A549 (cell line): ENCODE results near the gene TMEM191B. TPM values are rescaled to one million over a fixed set of nuclear protein-coding genes. Genes with fewer than 3 reads are reported as not detected.
"Not testable (repeated sequence)": the region's sequence is repeated elsewhere in the genome, so short reads cannot be mapped to it uniquely, and the experiment has no call there.

ENCODE experiments used
- ATAC-seq, 2 experiments: fragments of 200-7000 bp in 1 of 2; fragments of >200 bp in 1 of 2; cut with Nextera tagmentation in 1 of 2; cut with Tn5 transposase in 1 of 2; 3 replicates each; pipeline versions ENCODE4 v1.8.0 to v1.9.1; 2018 to 2020; ENCODE audit warnings: mild to moderate bottlenecking in 1 of 2, moderate library complexity in 1 of 2
- CTCF ChIA-PET: fragments of 300-600 bp; sonication (Branson Sonifier 250); formaldehyde crosslinking; extraction: SDS; loops from one replicate; lab custom pipeline; 2021; ENCODE audit warnings: antibody characterized with exemption, inconsistent platforms; lab: Yijun Ruan, JAX
- POLR2A ChIA-PET: fragments of 350-600 bp; formaldehyde crosslinking; extraction: SDS; loops from one replicate; lab custom pipeline; 2021; ENCODE audit warnings: antibody characterized with exemption, inconsistent platforms; lab: Yijun Ruan, JAX
- DNase-seq, 2 experiments: peaks; one replicate each; pipeline versions ENCODE4 v3.0.0 to v3.0.0-alpha.2; 2011 to 2016; ENCODE audit warnings: low read depth in 1 of 2, low spot score in 1 of 2
- FAIRE-seq: peaks from 2 replicates; lab custom pipeline; 2011; peaks lifted over from hg19 to GRCh38; lab: Jason Lieb, UNC
- H3K27ac ChIP-seq, 2 experiments: fragments of >200 bp; sonication (Bioruptor Twin); formaldehyde crosslinking; 3 replicates each; pipeline ENCODE4 v1.5.1; 2016 to 2017
- H3K4me1 ChIP-seq: fragments of >200 bp; sonication (Bioruptor Twin); formaldehyde crosslinking; 3 replicates; pipeline ENCODE4 v1.6.1; 2016
- H3K4me2 ChIP-seq: fragments of >200 bp; sonication (Bioruptor Twin); formaldehyde crosslinking; 3 replicates; pipeline ENCODE4 v1.6.1; 2016
- H3K4me3 ChIP-seq: fragments of >200 bp; sonication (Bioruptor Twin); formaldehyde crosslinking; 3 replicates; pipeline ENCODE4 v1.5.1; 2016
- H3K9me3 ChIP-seq: fragments of >200 bp; sonication (Bioruptor Twin); formaldehyde crosslinking; 3 replicates; pipeline ENCODE4 v1.6.1; 2016
- WGBS: methylation state at CpG from one replicate; pipeline ENCODE4 v1.1.6; 2017; ENCODE audit errors: missing lambda C conversion rate; 5-methylcytosine and 5-hydroxymethylcytosine counted together
- polyA plus RNA-seq, 4 experiments: library from polyadenylated mRNA; depleted of rRNA in 3 of 4; stranded (reverse); fragments of >200 nt; fragmentation: RNase III in 1 of 4; extraction: RNeasy Plus Mini Kit Qiagen cat#74134 plus additional on column Dnase treatment in 1 of 4; gene quantifications; 2 replicates in 3 of 4; 3 replicates in 1 of 4; pipeline ENCODE4 v1.2.3, GENCODE V29; 2011 to 2017

TMEM191B gene
- polyA plus RNA-seq, 2 of the 4 experiments (the other 2 are of a cell fraction): 0.34 to 0.67 TPM

- ATAC-seq, FAIRE-seq, H3K4me3 ChIP-seq, H3K4me2 ChIP-seq, H3K4me1 ChIP-seq, H3K9me3 ChIP-seq, POLR2A ChIA-PET, CTCF ChIA-PET, DNase-seq, H3K27ac ChIP-seq: not testable (repeated sequence)
- WGBS: no CpG with 5 or more reads among the region's 11 CpGs
These were observed 6.0 kb downstream of the TMEM191B start for GRCh38 chr22:18533633-18534032.

- H3K27ac ChIP-seq, DNase-seq, CTCF ChIA-PET, H3K4me3 ChIP-seq, H3K4me1 ChIP-seq, FAIRE-seq, POLR2A ChIA-PET, H3K4me2 ChIP-seq, H3K9me3 ChIP-seq: not testable (repeated sequence)
- WGBS: no CpG with 5 or more reads among the region's 12 CpGs
- peak in 1 of 2 experiments; percentile 51; a peak in 3 of 6 replicates for ATAC-seq
These were observed 6.7 kb downstream of the TMEM191B start for GRCh38 chr22:18534315-18534714.

GRCh38 chr22:18539994-18540393 lies 12.4 kb downstream of the TMEM191B start:
- H3K4me3 ChIP-seq, POLR2A ChIA-PET, CTCF ChIA-PET, H3K4me1 ChIP-seq, FAIRE-seq, H3K9me3 ChIP-seq, H3K27ac ChIP-seq, DNase-seq, ATAC-seq, H3K4me2 ChIP-seq: not testable (repeated sequence)
- WGBS: no CpG with 5 or more reads among the region's 6 CpGs

GRCh38 chr22:18543400-18543799 lies 15.8 kb downstream of the TMEM191B start:
- H3K4me1 ChIP-seq, H3K4me2 ChIP-seq, H3K9me3 ChIP-seq, H3K4me3 ChIP-seq, CTCF ChIA-PET, H3K27ac ChIP-seq, FAIRE-seq, ATAC-seq, DNase-seq, POLR2A ChIA-PET: not testable (repeated sequence)
- WGBS: 100% methylated on average over 3 of the region's 11 CpGs

GRCh38 chr22:18544615-18545014 lies 17.0 kb downstream of the TMEM191B start:
- CTCF ChIA-PET, H3K27ac ChIP-seq, H3K4me3 ChIP-seq, H3K4me1 ChIP-seq, H3K9me3 ChIP-seq, DNase-seq, POLR2A ChIA-PET, FAIRE-seq, H3K4me2 ChIP-seq, ATAC-seq: not testable (repeated sequence)
- no CpG with 5 or more reads among the region's 13 CpGs for WGBS

- no CpG with 5 or more reads among the region's 13 CpGs for WGBS
- FAIRE-seq, DNase-seq, H3K27ac ChIP-seq, H3K4me3 ChIP-seq, H3K4me1 ChIP-seq, H3K4me2 ChIP-seq, ATAC-seq, POLR2A ChIA-PET, H3K9me3 ChIP-seq, CTCF ChIA-PET: not testable (repeated sequence)
These were observed 22.0 kb downstream of the TMEM191B start for GRCh38 chr22:18549458-18550179.

GRCh38 chr22:18551046-18551445 lies 23.4 kb downstream of the TMEM191B start:
- FAIRE-seq, CTCF ChIA-PET, H3K27ac ChIP-seq, ATAC-seq, H3K9me3 ChIP-seq, H3K4me2 ChIP-seq, DNase-seq, H3K4me3 ChIP-seq, POLR2A ChIA-PET, H3K4me1 ChIP-seq: not testable (repeated sequence)
- no CpG with 5 or more reads among the region's 7 CpGs for WGBS

GRCh38 chr22:18552839-18553597 lies 25.4 kb downstream of the TMEM191B start:
- H3K9me3 ChIP-seq, DNase-seq, H3K4me2 ChIP-seq, H3K4me3 ChIP-seq, POLR2A ChIA-PET, CTCF ChIA-PET, FAIRE-seq, ATAC-seq, H3K27ac ChIP-seq, H3K4me1 ChIP-seq: not testable (repeated sequence)
- no CpG with 5 or more reads among the region's 19 CpGs for WGBS

- peak; percentile 37 to 47; a peak in 5 of 6 replicates for ATAC-seq
- H3K27ac ChIP-seq, H3K4me1 ChIP-seq, H3K9me3 ChIP-seq, DNase-seq, H3K4me3 ChIP-seq, FAIRE-seq, POLR2A ChIA-PET, CTCF ChIA-PET, H3K4me2 ChIP-seq: not testable (repeated sequence)
- WGBS: no CpG with 5 or more reads among the region's 22 CpGs
These were observed 27.0 kb downstream of the TMEM191B start for GRCh38 chr22:18554280-18555256.

GRCh38 chr22:18558516-18558915 lies 30.9 kb downstream of the TMEM191B start:
- H3K4me2 ChIP-seq, H3K27ac ChIP-seq, H3K4me1 ChIP-seq, H3K4me3 ChIP-seq, POLR2A ChIA-PET, FAIRE-seq, H3K9me3 ChIP-seq, DNase-seq, CTCF ChIA-PET: not testable (repeated sequence)
- WGBS: no CpG with 5 or more reads among the region's 4 CpGs
- peak; percentile 70 to 91 for ATAC-seq
